Keratinocyte (primary cell): Measurements from ENCODE around the gene TMEM54. TPM values are rescaled to one million over a fixed set of nuclear protein-coding genes. Genes with fewer than 3 reads are reported as not detected.
A peak's percentile ranks its signal among the peaks of the same experiment; 100 is the strongest.

ENCODE experiments used
- DNase-seq: peaks from one replicate; pipeline ENCODE4 v3.0.0-alpha.2; 2011; ENCODE audit warnings: low read depth, missing footprints, low spot score
- FAIRE-seq: peaks from 2 replicates; lab custom pipeline; 2011; peaks lifted over from hg19 to GRCh38; lab: Jason Lieb, UNC
- H2AFZ ChIP-seq: 2 replicates; pipeline ENCODE4 v1.6.0; 2012; ENCODE audit warnings: low read length, control low read depth, inconsistent platforms; ENCODE audit not compliant: control insufficient read depth
- H3K27ac ChIP-seq: 2 replicates; pipeline ENCODE4 v1.5.1; 2011; ENCODE audit warnings: low read length; ENCODE audit not compliant: control insufficient read depth, insufficient read depth
- H3K27me3 ChIP-seq: 3 replicates; pipeline ENCODE4 v1.6.0; 2011; ENCODE audit warnings: low read length; ENCODE audit not compliant: control insufficient read depth, insufficient read depth; ENCODE audit errors: extremely low read depth
- H3K36me3 ChIP-seq, 2 experiments: 2 replicates in 1 of 2; 3 replicates in 1 of 2; pipeline ENCODE4 v1.5.1; 2011; ENCODE audit warnings: low read length in 2 of 2, mild to moderate bottlenecking in 1 of 2; ENCODE audit not compliant: control insufficient read depth in 2 of 2, insufficient read depth in 2 of 2; ENCODE audit errors: extremely low read depth in 1 of 2
- H3K4me1 ChIP-seq: 3 replicates; pipeline ENCODE4 v1.5.1; 2011; ENCODE audit warnings: low read length; ENCODE audit not compliant: control insufficient read depth, insufficient read depth; ENCODE audit errors: extremely low read depth
- H3K4me2 ChIP-seq: 3 replicates; pipeline ENCODE4 v1.6.0; 2011; ENCODE audit warnings: low read depth, low read length; ENCODE audit not compliant: control insufficient read depth, insufficient read depth; ENCODE audit errors: extremely low read depth
- H3K4me3 ChIP-seq, 3 experiments: fragments of 200-600 bp in 1 of 3; sonication (generic) in 1 of 3; 2 replicates in 2 of 3; 3 replicates in 1 of 3; pipeline ENCODE4 v1.5.1; 2011 to 2016; ENCODE audit warnings: low read length in 3 of 3, mild to moderate bottlenecking in 3 of 3, control low read depth in 2 of 3, inconsistent platforms in 1 of 3, low read depth in 1 of 3, mixed read lengths in 1 of 3, mixed run types in 1 of 3, moderate library complexity in 1 of 3; ENCODE audit not compliant: control insufficient read depth in 2 of 3, insufficient read depth in 2 of 3; ENCODE audit errors: extremely low read depth in 1 of 3
- H3K79me2 ChIP-seq: 2 replicates; pipeline ENCODE4 v1.6.0; 2012; ENCODE audit warnings: low read length; ENCODE audit not compliant: control insufficient read depth, insufficient read depth
- H3K9ac ChIP-seq: 3 replicates; pipeline ENCODE4 v1.6.0; 2011; ENCODE audit warnings: low read length; ENCODE audit not compliant: control insufficient read depth, insufficient read depth; ENCODE audit errors: extremely low read depth
- H3K9me1 ChIP-seq: 3 replicates; pipeline ENCODE4 v1.6.0; 2011; ENCODE audit warnings: low read length; ENCODE audit not compliant: control insufficient read depth, insufficient read depth; ENCODE audit errors: extremely low read depth
- H3K9me3 ChIP-seq: 2 replicates; pipeline ENCODE4 v1.5.1; 2012; ENCODE audit warnings: low read depth, low read length; ENCODE audit not compliant: control insufficient read depth
- H4K20me1 ChIP-seq: 3 replicates; pipeline ENCODE4 v1.6.0; 2011; ENCODE audit warnings: low read length; ENCODE audit not compliant: control insufficient read depth, insufficient read depth; ENCODE audit errors: extremely low read depth
- EZH2 ChIP-seq: IDR thresholded peaks from one replicate; pipeline ENCODE4 v1.6.1; 2012; ENCODE audit warnings: inconsistent platforms, mild to moderate bottlenecking, low read length, moderate library complexity
- dilution Hi-C: fragments of 300-500 bp; cut with MboI; formaldehyde crosslinking; loops from one replicate; pipeline ENCODE4 v1.7.0; 2020; ENCODE audit warnings: low sequenced_read_pairs; ENCODE audit not compliant: extremely low pct_ligation_motif_present
- polyA plus RNA-seq, 5 experiments: library from polyadenylated mRNA; depleted of rRNA in 3 of 5; stranded (reverse) in 3 of 5; stranded (forward) in 1 of 5; unstranded in 1 of 5; fragments of >200 nt; gene quantifications; 1 replicate in 1 of 5; 2 replicates in 3 of 5; 3 replicates in 1 of 5; pipeline versions ENCODE4 v1.2.1 to v1.2.3, GENCODE V29; 2011 to 2012; ENCODE audit warnings: missing spikeins in 2 of 5, low read depth in 1 of 5, low replicate concordance in 1 of 5
- TF ChIP-seq, protein P1 (sequence below), 3 experiments: IDR thresholded peaks in 1 of 3; conservative IDR thresholded peaks in 1 of 3; optimal IDR thresholded peaks in 1 of 3; 2 replicates in 2 of 3; 3 replicates in 1 of 3; pipeline versions ENCODE3 to v1.5.1; 2011; ENCODE audit warnings: low read length in 3 of 3, mild to moderate bottlenecking in 3 of 3, moderate library complexity in 2 of 3, control low read depth in 1 of 3, inconsistent platforms in 1 of 3; ENCODE audit not compliant: insufficient read depth in 2 of 3; ENCODE audit errors: extremely low read depth in 1 of 3

Gene TMEM54
- polyA plus RNA-seq, 1 donor (not counting 4 experiments of a cell fraction or from before 2014, with no cell fraction given) = 59.4 TPM

DNA sequence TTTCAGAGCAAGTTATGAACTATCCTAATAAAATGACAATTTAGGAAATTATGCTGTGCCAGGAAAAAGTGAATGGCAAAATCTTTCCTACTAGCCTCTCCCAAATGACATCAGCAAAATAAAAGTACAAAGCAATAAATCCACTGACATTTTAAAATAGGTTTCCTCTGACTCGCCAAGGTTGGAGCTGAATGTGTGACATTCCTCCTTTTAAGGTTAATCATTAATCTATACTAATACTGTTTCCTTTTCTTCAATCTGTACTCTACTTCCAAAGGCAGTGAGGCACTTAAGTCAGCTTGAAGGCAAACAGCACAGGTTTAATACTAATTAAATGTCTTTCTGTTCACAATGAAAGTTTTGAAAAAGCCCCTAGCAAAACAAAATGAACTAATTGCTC is 47.7 kb upstream of the TMEM54 start:
- no peak overlapping the region for H2AFZ ChIP-seq
- no peak overlapping the region for H3K9ac ChIP-seq
- no peak overlapping the region for H3K4me3 ChIP-seq
- dilution Hi-C loops = no loop called here
- H3K4me2 ChIP-seq = peak overlapping the region; percentile 48
- peaks cover 25% of the 10 kb centered on the region for H3K4me1 ChIP-seq
- peaks cover 5% of the 10 kb centered on the region for H3K9me1 ChIP-seq
- H3K9me3 ChIP-seq = no peaks in the 10 kb centered on the region
- peaks cover 4% of the 10 kb centered on the region for H4K20me1 ChIP-seq
- H3K27ac ChIP-seq = peak overlapping the region; percentile 61
- peaks cover 22 to 39% of the 10 kb centered on the region in 2 experiments for H3K36me3 ChIP-seq
- peaks cover 63% of the 10 kb centered on the region for H3K79me2 ChIP-seq
- TF ChIP-seq, protein P1, sequence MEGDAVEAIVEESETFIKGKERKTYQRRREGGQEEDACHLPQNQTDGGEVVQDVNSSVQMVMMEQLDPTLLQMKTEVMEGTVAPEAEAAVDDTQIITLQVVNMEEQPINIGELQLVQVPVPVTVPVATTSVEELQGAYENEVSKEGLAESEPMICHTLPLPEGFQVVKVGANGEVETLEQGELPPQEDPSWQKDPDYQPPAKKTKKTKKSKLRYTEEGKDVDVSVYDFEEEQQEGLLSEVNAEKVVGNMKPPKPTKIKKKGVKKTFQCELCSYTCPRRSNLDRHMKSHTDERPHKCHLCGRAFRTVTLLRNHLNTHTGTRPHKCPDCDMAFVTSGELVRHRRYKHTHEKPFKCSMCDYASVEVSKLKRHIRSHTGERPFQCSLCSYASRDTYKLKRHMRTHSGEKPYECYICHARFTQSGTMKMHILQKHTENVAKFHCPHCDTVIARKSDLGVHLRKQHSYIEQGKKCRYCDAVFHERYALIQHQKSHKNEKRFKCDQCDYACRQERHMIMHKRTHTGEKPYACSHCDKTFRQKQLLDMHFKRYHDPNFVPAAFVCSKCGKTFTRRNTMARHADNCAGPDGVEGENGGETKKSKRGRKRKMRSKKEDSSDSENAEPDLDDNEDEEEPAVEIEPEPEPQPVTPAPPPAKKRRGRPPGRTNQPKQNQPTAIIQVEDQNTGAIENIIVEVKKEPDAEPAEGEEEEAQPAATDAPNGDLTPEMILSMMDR (optimal IDR thresholded peaks at IDR 0.05 in 1 of 3, IDR thresholded peaks at IDR 0.05 in 1 of 3, conservative IDR thresholded peaks at IDR 0.05 in 1 of 3; ENCODE audit: extremely low read depth in 1 of 3, insufficient read depth in 2 of 3, low read length in 3 of 3) = no peak
- TF ChIP-seq EZH2 = no peak
- no peak for DNase-seq
- FAIRE-seq = no peak
- no peaks in the 10 kb centered on the region for H3K27me3 ChIP-seq

DNA sequence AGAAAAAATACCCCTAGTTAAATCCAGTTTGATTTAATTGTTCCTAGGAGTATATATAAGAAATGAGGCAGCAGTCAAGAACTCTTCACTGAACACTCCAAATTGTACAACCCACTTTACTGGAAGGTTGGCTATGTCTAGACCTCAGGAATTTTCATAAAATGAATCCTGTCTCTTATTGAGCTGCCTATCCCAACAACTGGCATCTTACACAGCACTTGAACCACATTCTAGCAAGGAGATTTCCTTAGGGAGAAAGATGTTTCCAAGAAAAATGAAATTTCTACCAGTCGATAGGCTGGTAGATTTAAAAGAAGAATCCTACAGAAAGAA is 47.2 kb upstream of the TMEM54 start:
- H3K9me3 ChIP-seq = no peaks in the 10 kb centered on the region
- no peak overlapping the region for H3K9ac ChIP-seq
- peaks cover 19% of the 10 kb centered on the region for H3K4me1 ChIP-seq
- no peak overlapping the region for H3K4me2 ChIP-seq
- H3K27ac ChIP-seq = no peak overlapping the region
- peaks cover 4% of the 10 kb centered on the region for H4K20me1 ChIP-seq
- TF ChIP-seq, protein P1 (optimal IDR thresholded peaks at IDR 0.05 in 1 of 3, IDR thresholded peaks at IDR 0.05 in 1 of 3, conservative IDR thresholded peaks at IDR 0.05 in 1 of 3; ENCODE audit: extremely low read depth in 1 of 3, insufficient read depth in 2 of 3, low read length in 3 of 3) = no peak
- TF ChIP-seq EZH2 = no peak
- peaks cover 23 to 43% of the 10 kb centered on the region in 2 experiments for H3K36me3 ChIP-seq
- H3K79me2 ChIP-seq = peaks cover 63% of the 10 kb centered on the region
- FAIRE-seq (no peak), DNase-seq (no peak)
- peaks cover 5% of the 10 kb centered on the region for H3K9me1 ChIP-seq
- no peak overlapping the region for H2AFZ ChIP-seq
- no peak overlapping the region for H3K4me3 ChIP-seq
- dilution Hi-C loops = no loop called here
- no peaks in the 10 kb centered on the region for H3K27me3 ChIP-seq
